Neural cell (in vitro differentiated cells): Measurements from ENCODE around the gene PFKP. TPM values are rescaled to one million over a fixed set of nuclear protein-coding genes. Genes with fewer than 3 reads are reported as not detected.

Experiments
- H2AFZ ChIP-seq: fragments of 200-600, 300-800 bp; sonication (generic), shearing (Covaris generic); 2 replicates; pipeline ENCODE4 v1.6.0; 2014; ENCODE audit warnings: low read depth, mild to moderate bottlenecking, antibody characterized with exemption, low read length, moderate library complexity
- H3F3A ChIP-seq: fragments of 200-600 bp; shearing (Covaris generic); 2 replicates; pipeline ENCODE4 v1.6.1; 2016; ENCODE audit warnings: mild to moderate bottlenecking, moderate library complexity, mixed read lengths, antibody characterized with exemption, low read length; ENCODE audit not compliant: insufficient read depth, poor library complexity, severe bottlenecking
- H3K27ac ChIP-seq: fragments of 200-600, 300-800 bp; sonication (generic), shearing (Covaris generic); 2 replicates; pipeline ENCODE4 v1.5.1; 2014; ENCODE audit warnings: mild to moderate bottlenecking, low read length, moderate library complexity
- H3K27me3 ChIP-seq: fragments of 300-800, 200-600 bp; sonication (generic), shearing (Covaris generic); 2 replicates; pipeline ENCODE4 v1.6.0; 2014; ENCODE audit warnings: mild to moderate bottlenecking, low read depth, low read length, moderate library complexity; ENCODE audit not compliant: insufficient read depth
- H3K36me3 ChIP-seq: fragments of 300-800, 200-600 bp; sonication (generic), shearing (Covaris generic); 2 replicates; pipeline ENCODE4 v1.5.1; 2014; ENCODE audit warnings: mild to moderate bottlenecking, antibody characterized with exemption, low read length, moderate library complexity; ENCODE audit not compliant: insufficient read depth
- H3K4me2 ChIP-seq: fragments of 300-800, 200-600 bp; sonication (generic), shearing (Covaris generic); 2 replicates; pipeline ENCODE4 v1.6.0; 2014; ENCODE audit warnings: mild to moderate bottlenecking, low read length
- H3K4me3 ChIP-seq: fragments of 300-800, 200-600 bp; sonication (generic), shearing (Covaris generic); 2 replicates; pipeline ENCODE4 v1.5.1; 2014; ENCODE audit warnings: mild to moderate bottlenecking, low read length, moderate library complexity
- H3K79me2 ChIP-seq: fragments of 200-600 bp; shearing (Covaris generic); replicated peaks from 2 replicates; pipeline ENCODE4 v1.6.0; 2014; ENCODE audit warnings: mild to moderate bottlenecking, low read length, moderate library complexity; ENCODE audit not compliant: insufficient read depth
- H3K9ac ChIP-seq: fragments of 300-800, 200-600 bp; sonication (generic), shearing (Covaris generic); 2 replicates; pipeline ENCODE4 v1.6.1; 2016; ENCODE audit warnings: mild to moderate bottlenecking, low read length, mixed read lengths
- H3K9me2 ChIP-seq: fragments of 200-600 bp; shearing (Covaris generic); 2 replicates; pipeline ENCODE4 v1.6.1; 2016; ENCODE audit warnings: mild to moderate bottlenecking, low read length, mixed read lengths; ENCODE audit not compliant: insufficient read depth
- H3K9me3 ChIP-seq: fragments of 200-600, 300-800 bp; sonication (generic), shearing (Covaris generic); 2 replicates; pipeline ENCODE4 v1.6.1; 2016; ENCODE audit warnings: mild to moderate bottlenecking, mixed run types, low read length, moderate library complexity, mixed read lengths
- H4K20me1 ChIP-seq: fragments of 200-600 bp; shearing (Covaris generic); 2 replicates; pipeline ENCODE4 v1.6.1; 2016; ENCODE audit warnings: mild to moderate bottlenecking, mixed run types; ENCODE audit not compliant: insufficient read depth
- CTCF ChIP-seq: fragments of 450-650 bp; IDR thresholded peaks from 2 replicates; pipeline ENCODE4 v1.5.1; 2014; ENCODE audit warnings: antibody characterized with exemption, mild to moderate bottlenecking, moderate library complexity; ENCODE audit not compliant: poor library complexity, severe bottlenecking
- EP300 ChIP-seq: fragments of 450-650 bp; conservative IDR thresholded peaks from 2 replicates; pipeline ENCODE4 v1.6.1; 2014; ENCODE audit warnings: antibody characterized with exemption, mild to moderate bottlenecking, moderate library complexity; ENCODE audit not compliant: poor library complexity, severe bottlenecking
- EZH2 ChIP-seq: fragments of 200-600, 300-800 bp; shearing (Covaris generic), sonication (generic); IDR thresholded peaks from 2 replicates; pipeline ENCODE4 v1.6.1; 2014; ENCODE audit warnings: antibody characterized with exemption, low read length, borderline replicate concordance, mild to moderate bottlenecking; ENCODE audit not compliant: insufficient read depth, poor library complexity, severe bottlenecking
- MXI1 ChIP-seq: fragments of 450-650 bp; conservative IDR thresholded peaks from 2 replicates; pipeline ENCODE4 v1.6.1; 2014; ENCODE audit warnings: antibody characterized with exemption, mild to moderate bottlenecking; ENCODE audit not compliant: poor library complexity, severe bottlenecking
- POLR2AphosphoS5 ChIP-seq: IDR thresholded peaks from 2 replicates; pipeline ENCODE4 v1.6.1; 2012
- RAD21 ChIP-seq: fragments of 450-650 bp; conservative IDR thresholded peaks from 2 replicates; pipeline ENCODE4 v1.6.1; 2014; ENCODE audit warnings: antibody characterized with exemption, mild to moderate bottlenecking, moderate library complexity
- REST ChIP-seq: IDR thresholded peaks from 2 replicates; pipeline ENCODE4 v1.6.1; 2012; ENCODE audit warnings: borderline replicate concordance
- SMC3 ChIP-seq: fragments of 450-650 bp; conservative IDR thresholded peaks from 2 replicates; pipeline ENCODE4 v1.6.1; 2014; ENCODE audit warnings: antibody characterized with exemption, mild to moderate bottlenecking, moderate library complexity; ENCODE audit not compliant: poor library complexity
- TAF1 ChIP-seq: IDR thresholded peaks from 2 replicates; pipeline ENCODE4 v1.6.1; 2012; ENCODE audit warnings: low read depth
- polyA plus RNA-seq: library from polyadenylated mRNA; depleted of rRNA; stranded (reverse); fragments of >200 nt; gene quantifications from 2 replicates; pipeline ENCODE4 v1.2.3, GENCODE V29; 2014

The PFKP gene
- polyA plus RNA-seq, 1 donor from 2014 or later: 27.9 TPM

- Histone ChIP-seq H4K20me1 (no peaks in the 10 kb centered on the region), H3F3A (no peaks in the 10 kb centered on the region), H3K27me3 (no peaks in the 10 kb centered on the region), H3K36me3 (no peaks in the 10 kb centered on the region), H3K9ac (no peak overlapping the region), H2AFZ (no peak overlapping the region), H3K79me2 (no peaks in the 10 kb centered on the region), H3K9me3 (no peaks in the 10 kb centered on the region), H3K27ac (no peak overlapping the region), H3K9me2 (no peaks in the 10 kb centered on the region), H3K4me3 (no peak overlapping the region), H3K4me2 (no peak overlapping the region)
- TF ChIP-seq CTCF (no peak), REST (no peak), SMC3 (no peak)
Measured at GRCh38 chr10:3076138-3076537, 8.8 kb downstream of the PFKP start.

GRCh38 chr10:3077509-3077908 is 10.2 kb downstream of the PFKP start:
- H3K9me2 ChIP-seq: no peaks in the 10 kb centered on the region
- no peak overlapping the region for H3K4me3 ChIP-seq
- no peak overlapping the region for H3K4me2 ChIP-seq
- no peaks in the 10 kb centered on the region for H3K9me3 ChIP-seq
- H3K27ac ChIP-seq: no peak overlapping the region
- H4K20me1 ChIP-seq: no peaks in the 10 kb centered on the region
- H3K9ac ChIP-seq: no peak overlapping the region
- H3K79me2 ChIP-seq: no peaks in the 10 kb centered on the region
- H3K36me3 ChIP-seq: no peaks in the 10 kb centered on the region
- TF ChIP-seq CTCF: no peak
- TF ChIP-seq EP300: no peak
- no peak for TF ChIP-seq SMC3
- TF ChIP-seq RAD21: no peak
- no peak for TF ChIP-seq TAF1
- TF ChIP-seq POLR2AphosphoS5: no peak
- no peak for TF ChIP-seq EZH2
- TF ChIP-seq REST: no peak
- TF ChIP-seq MXI1: no peak
- H3K27me3 ChIP-seq: no peaks in the 10 kb centered on the region
- H2AFZ ChIP-seq: no peak overlapping the region
- H3F3A ChIP-seq: no peaks in the 10 kb centered on the region
